HG02840 (cell line): ENCODE data around the gene CLCN7.

Experiments used
- ATAC-seq: cut with Tn5 transposase; IDR thresholded peaks from one replicate; pipeline ENCODE4 v1.9.1; 2021; ENCODE audit warnings: mild to moderate bottlenecking, moderate library complexity, moderate number of reproducible peaks; ENCODE audit not compliant: unreplicated experiment, low FRiP score

The CLCN7 gene

DNA sequence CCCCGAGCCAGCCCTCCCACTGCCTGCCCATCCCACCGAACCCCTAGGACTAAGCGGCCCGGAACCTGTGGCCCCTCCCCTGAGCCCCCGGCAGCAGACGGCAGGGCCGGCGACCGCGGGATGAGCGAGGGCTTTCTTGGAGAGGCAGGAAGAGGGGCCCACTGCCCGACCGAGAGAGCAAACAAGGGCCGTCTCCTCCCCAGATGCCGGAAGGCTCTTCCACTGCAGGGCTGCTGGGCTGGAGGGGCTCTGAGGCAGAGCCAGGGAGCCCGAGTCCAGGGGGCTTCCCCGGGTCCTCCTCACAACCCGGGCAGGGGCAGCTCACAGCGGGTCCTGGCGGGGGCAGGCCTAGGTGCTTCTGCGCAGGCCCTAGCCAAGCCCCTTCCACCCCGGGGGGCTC, 41.1 kb downstream of the CLCN7 start:
- no peak for ATAC-seq

DNA sequence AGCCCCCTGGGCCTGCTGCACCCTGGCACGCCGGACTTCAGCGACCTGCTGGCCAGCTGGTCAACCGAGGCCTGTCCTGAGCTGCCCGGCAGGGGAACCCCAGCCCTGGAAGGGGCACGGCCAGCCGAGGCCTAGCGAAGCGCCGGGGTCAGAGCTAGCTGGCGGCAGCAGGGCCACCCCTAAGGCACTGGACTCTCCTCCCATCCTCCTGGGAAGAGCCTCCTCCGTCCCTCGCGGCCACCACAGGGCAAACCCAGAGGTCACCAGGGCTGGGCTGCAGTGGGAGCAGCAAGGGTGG, 41.6 kb downstream of the CLCN7 start:
- no peak for ATAC-seq

DNA sequence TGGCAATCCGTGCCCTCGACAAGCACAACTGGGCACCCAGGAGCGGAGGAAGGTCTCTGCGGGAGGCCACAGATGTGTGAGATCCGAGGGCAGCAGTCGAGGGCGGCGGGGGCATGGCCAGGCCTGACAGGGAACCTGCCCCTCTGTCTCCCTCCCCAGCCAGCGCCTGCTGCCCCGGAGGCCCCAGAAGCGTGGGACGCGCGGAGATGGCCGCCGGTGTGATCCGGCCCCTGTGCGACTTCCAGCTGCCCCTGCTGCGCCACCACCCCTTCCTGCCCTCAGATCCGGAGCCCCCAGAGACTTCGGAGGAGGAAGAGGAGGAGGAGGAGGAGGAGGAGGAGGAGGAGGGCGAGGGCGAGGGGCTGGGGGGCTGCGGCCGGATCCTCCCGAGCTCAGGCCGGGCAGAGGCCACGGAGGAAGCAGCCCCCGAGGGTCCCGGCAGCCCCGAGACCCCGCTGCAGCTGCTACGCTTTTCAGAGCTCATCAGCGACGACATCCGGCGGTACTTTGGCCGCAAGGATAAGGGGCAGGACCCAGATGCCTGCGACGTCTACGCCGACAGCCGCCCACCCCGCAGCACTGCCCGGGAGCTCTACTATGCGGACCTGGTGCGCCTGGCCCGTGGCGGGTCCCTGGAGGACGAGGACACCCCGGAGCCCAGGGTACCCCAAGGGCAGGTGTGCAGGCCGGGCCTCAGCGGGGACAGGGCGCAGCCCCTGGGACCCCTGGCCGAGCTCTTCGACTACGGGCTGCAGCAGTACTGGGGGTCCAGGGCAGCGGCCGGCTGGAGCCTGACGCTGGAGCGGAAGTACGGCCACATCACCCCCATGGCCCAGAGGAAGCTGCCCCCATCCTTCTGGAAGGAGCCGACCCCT, 42.2 kb downstream of the CLCN7 start:
- no peak for ATAC-seq

DNA sequence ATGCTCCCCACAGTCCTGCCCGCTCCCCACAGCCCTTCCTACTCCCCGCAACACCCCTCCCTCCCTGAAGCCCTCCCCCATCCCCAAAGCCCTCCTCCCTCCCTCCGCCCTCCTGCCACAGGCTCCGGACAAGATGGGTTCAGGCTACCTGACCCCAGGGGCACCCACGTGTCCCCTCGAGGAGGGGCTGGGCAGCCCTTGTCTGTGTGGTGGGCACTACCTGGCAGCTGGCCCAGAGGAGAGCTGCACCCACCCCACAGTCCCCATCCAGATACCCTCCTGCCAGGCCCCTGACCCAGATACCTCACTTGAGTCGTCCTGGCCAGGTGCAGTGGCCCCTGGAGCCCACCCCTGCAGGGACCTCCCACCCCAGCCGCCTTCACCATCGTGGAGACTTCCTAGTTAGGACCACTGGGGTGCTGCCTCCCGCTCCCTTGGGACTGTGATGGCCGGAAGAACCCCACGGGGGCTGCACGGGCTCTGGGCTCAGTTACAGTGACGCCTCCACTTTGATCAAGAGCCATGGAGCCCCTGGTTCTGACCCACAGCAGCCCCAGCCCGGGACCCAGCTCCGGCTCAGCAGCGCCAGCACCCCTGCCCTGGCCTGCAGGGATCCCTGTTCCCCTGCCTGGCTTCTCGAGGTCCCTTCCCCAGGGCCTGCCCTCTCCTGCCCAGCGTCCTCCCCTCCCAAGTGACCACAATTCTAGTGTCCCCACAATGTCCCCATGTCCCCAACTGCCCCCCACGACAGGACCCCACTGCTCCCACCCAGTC, 43.1 kb downstream of the CLCN7 start:
- no peak for ATAC-seq

- no peak for ATAC-seq
Measured at GRCh38 chr16:1430759-1431496, 43.9 kb downstream of the CLCN7 start, which contains the start of gene PERCC1. TSS of gene PERCC1 (plus strand) at chr16:1431078. CDS start at chr16:1432594, 1,516 bp downstream.

DNA sequence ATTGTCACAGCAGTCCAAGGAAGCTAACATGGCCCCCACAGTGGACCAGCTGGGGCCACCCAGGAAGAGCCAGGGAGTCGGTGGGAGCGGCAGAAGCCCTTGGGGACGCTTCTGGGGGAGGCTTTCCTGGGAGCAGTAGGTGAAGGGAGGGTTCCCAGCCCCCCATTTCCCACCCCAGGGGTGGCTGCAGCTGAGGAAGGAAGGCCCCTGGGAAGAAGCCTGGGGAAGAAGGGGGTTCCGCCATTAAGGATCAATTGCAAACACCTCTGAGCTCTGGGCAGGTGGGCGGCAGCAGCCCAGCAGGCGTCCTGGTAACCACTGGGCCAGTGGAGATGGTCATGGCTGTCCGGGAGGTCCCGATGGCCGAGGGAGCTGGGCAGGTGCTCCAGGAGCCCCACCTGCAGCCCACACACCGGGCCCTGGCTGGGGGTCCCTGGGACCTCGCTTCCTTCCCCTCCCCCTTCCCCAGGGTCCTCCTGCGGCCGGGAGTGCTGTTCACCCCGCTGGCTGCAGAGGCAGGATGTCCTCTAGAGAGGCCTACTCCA, 44.5 kb downstream of the CLCN7 start:
- no peak for ATAC-seq

- no peak for ATAC-seq
Measured at GRCh38 chr16:1429631-1430030, 45.2 kb downstream of the CLCN7 start.

DNA sequence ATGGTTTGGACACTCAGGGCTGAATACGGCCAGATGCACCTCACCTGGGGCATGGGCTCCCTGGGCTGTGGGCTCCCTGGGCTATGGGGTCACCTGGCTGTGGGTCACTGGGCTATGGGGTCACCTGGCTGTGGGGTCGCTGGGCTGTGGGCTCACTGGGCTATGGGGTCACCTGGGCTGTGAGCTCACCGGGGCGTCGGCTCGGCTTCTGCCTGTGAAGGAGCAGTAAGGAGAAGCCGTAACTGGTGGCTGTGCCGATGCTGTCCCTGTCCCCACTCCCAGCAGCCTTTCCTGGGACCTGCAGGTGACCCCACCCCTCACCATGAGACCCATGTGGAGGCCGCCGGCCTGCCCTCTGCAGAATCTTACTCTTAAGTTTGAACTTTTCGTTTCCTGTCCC, 45.8 kb downstream of the CLCN7 start:
- ATAC-seq = no peak

DNA sequence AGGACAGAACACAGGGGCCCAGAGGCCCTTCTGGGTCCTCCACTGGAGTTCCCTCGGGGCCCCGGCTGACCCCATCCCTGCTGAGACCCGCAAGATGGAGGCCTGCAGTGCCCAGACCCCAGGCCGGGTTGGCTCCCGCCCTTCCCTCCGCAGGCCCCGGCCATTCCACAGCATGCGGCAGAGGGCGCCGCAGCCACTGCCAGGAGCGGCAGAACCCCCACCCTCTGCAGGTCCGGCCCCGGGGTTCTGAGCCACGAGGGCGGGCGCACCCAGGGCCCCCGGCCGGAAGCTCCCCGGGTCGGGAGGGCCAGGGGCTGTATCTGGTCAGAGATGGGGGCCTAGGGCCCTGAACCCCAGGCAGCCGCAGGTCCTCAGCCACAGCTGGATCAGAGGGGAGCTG, 46.3 kb downstream of the CLCN7 start:
- ATAC-seq = no peak

- no peak for ATAC-seq
Measured at GRCh38 chr16:1427473-1428461, 47.1 kb downstream of the CLCN7 start.

- ATAC-seq = no peak
Measured at GRCh38 chr16:1426734-1427471, 47.9 kb downstream of the CLCN7 start.

- ATAC-seq = no peak
Measured at GRCh38 chr16:1425616-1426370, 49.0 kb downstream of the CLCN7 start.

GRCh38 chr16:1424028-1424427, 50.8 kb downstream of the CLCN7 start:
- ATAC-seq = no peak

DNA sequence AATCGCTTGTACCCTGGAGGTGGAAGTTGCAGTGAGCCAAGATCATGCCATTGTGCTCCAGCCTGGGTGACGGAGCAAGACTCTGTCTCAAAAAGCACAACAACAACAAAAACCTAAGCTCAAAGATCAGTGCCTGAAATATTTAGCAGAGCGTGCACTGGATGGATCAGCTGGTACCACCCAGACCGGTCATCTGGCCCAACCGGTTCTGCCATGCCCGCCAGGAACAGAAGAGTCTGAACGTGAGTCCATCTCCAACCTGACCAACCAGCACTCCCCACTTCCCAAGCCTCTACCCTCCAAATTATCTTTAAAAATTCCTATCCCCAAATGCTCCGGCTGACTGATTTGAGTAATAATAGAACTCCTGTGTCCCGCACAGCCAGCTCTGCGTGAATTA, 52.8 kb downstream of the CLCN7 start:
- ATAC-seq = no peak

GRCh38 chr16:1420111-1420539, 54.7 kb downstream of the CLCN7 start:
- peak; percentile 11 for ATAC-seq

GRCh38 chr16:1416521-1416941, 58.3 kb downstream of the CLCN7 start:
- ATAC-seq = no peak

DNA sequence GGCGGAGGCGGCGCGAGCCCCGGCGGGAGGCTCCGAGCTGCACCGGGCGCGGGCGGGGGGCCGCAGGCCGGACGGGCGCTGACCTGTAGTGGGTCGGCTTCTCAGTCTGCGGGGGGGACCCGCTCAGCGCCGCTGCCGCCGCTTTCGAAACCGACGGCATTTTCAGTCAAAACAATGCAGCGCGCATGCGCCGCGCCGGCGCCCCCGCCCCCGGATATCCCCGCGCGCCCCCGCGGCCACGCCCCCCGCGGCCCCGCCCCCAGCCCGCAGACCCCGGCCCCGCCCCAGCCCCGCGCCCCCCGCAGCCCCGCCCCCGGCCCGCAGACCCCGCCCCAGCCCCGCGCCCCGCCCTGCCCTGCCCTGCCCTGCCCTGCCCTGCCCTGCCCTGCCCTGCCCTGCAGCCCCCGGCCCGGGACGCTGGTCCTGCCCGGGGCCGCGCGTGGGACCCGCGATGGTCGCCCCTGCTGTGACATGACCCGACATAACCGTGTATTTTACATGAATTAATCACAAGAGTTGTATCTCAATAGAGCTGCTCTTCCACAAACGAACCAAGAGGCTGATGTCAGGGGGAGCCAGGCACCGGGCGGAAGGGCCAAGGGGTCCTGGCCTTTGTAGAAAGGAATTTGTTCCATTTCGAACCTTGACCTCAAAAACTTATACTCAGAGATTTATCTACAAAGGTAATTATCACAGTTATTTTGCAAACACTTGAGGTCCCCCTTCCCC, 60.1 kb downstream of the CLCN7 start, which contains the start of gene UNKL:
UNKL (minus strand) TSS at position 173 of the 729 bp plus-strand sequence; CDS start at position 160, 13 bp downstream.
- ATAC-seq = peak; percentile 51
